Liver (tissue), 9 donors: ENCODE results near the gene CCDC60. TPM values are rescaled to one million over a fixed set of nuclear protein-coding genes. Genes with fewer than 3 reads are reported as not detected.

Experiments
- DNase-seq: peaks from one replicate; pipeline ENCODE4 v3.0.0-alpha.2; 2017; ENCODE audit warnings: low spot score
- H3K27ac ChIP-seq, 2 donors: one replicate each; pipeline ENCODE4 v1.7.0; 2013; ENCODE audit warnings: inconsistent platforms in 2 of 2, low read length in 2 of 2, control low read depth in 1 of 2, low read depth in 1 of 2, mild to moderate bottlenecking in 1 of 2
- H3K27me3 ChIP-seq, 4 donors: one replicate each; pipeline versions ENCODE4 v1.6.1 to v1.7.0; 2013; ENCODE audit warnings: low read length in 3 of 4, inconsistent platforms in 1 of 4, mild to moderate bottlenecking in 1 of 4, moderate library complexity in 1 of 4; ENCODE audit not compliant: control insufficient read depth in 4 of 4, insufficient read depth in 4 of 4
- H3K36me3 ChIP-seq, 4 donors: one replicate each; pipeline versions ENCODE4 v1.6.1 to v1.7.0; 2013; ENCODE audit warnings: low read length in 3 of 4, mild to moderate bottlenecking in 3 of 4, low read depth in 1 of 4, moderate library complexity in 1 of 4; ENCODE audit not compliant: control insufficient read depth in 4 of 4, insufficient read depth in 3 of 4
- H3K4me1 ChIP-seq, 4 donors: one replicate each; pipeline versions ENCODE4 v1.6.1 to v1.7.0; 2013; ENCODE audit warnings: low read length in 3 of 4, mild to moderate bottlenecking in 3 of 4, moderate library complexity in 1 of 4; ENCODE audit not compliant: control insufficient read depth in 4 of 4, insufficient read depth in 4 of 4
- H3K4me3 ChIP-seq, 3 donors: one replicate each; pipeline versions ENCODE4 v1.6.1 to v1.7.0; 2013; ENCODE audit warnings: low read length in 3 of 3, control low read depth in 1 of 3, low read depth in 1 of 3, mild to moderate bottlenecking in 1 of 3
- H3K9ac ChIP-seq, 2 donors: one replicate each; pipeline ENCODE4 v1.7.0; 2013; ENCODE audit warnings: low read length in 2 of 2, mild to moderate bottlenecking in 2 of 2, moderate library complexity in 2 of 2, control low read depth in 1 of 2, low read depth in 1 of 2
- H3K9me3 ChIP-seq, 4 donors: one replicate each; pipeline versions ENCODE4 v1.6.1 to v1.7.0; 2013; ENCODE audit warnings: low read length in 3 of 4; ENCODE audit not compliant: control insufficient read depth in 4 of 4
- ATF3 ChIP-seq: IDR thresholded peaks from 2 replicates; pipeline ENCODE4 v1.6.1; 2016; ENCODE audit warnings: antibody characterized with exemption
- CTCF ChIP-seq: fragments of 150-350 bp; IDR thresholded peaks from 2 replicates; pipeline ENCODE4 v1.5.1; 2017; ENCODE audit warnings: improper control_type of control experiment, low read depth, low read length; ENCODE audit not compliant: missing input control
- EGR1 ChIP-seq, 2 donors: IDR thresholded peaks; 2 replicates each; pipeline ENCODE4 v1.6.1; 2016 to 2018; ENCODE audit warnings: antibody characterized with exemption in 2 of 2, low read depth in 2 of 2
- FOXA1 ChIP-seq: IDR thresholded peaks from 2 replicates; pipeline ENCODE4 v1.6.1; 2016; ENCODE audit warnings: antibody characterized with exemption
- FOXA2 ChIP-seq: IDR thresholded peaks from 2 replicates; pipeline ENCODE4 v1.6.1; 2016; ENCODE audit warnings: antibody characterized with exemption
- GABPA ChIP-seq, 2 donors: IDR thresholded peaks in 1 of 2; conservative IDR thresholded peaks in 1 of 2; 2 replicates each; pipeline ENCODE4 v1.6.1; 2016; ENCODE audit warnings: antibody characterized with exemption in 2 of 2, mild to moderate bottlenecking in 1 of 2, moderate library complexity in 1 of 2
- HNF4A ChIP-seq, 2 donors: conservative IDR thresholded peaks; 2 replicates each; pipeline ENCODE4 v1.6.1; 2016; ENCODE audit warnings: antibody characterized with exemption in 2 of 2, mild to moderate bottlenecking in 2 of 2
- HNF4G ChIP-seq: IDR thresholded peaks from 2 replicates; pipeline ENCODE4 v1.6.1; 2016; ENCODE audit warnings: antibody characterized with exemption
- JUND ChIP-seq, 2 donors: IDR thresholded peaks; 2 replicates each; pipeline ENCODE4 v1.6.1; 2016; ENCODE audit warnings: antibody characterized with exemption in 2 of 2
- MAX ChIP-seq: IDR thresholded peaks from 2 replicates; pipeline ENCODE4 v1.6.1; 2016; ENCODE audit warnings: antibody characterized with exemption
- NR2F2 ChIP-seq: IDR thresholded peaks from 2 replicates; pipeline ENCODE4 v1.6.1; 2016; ENCODE audit warnings: antibody characterized with exemption
- RAD21 ChIP-seq, 2 donors: IDR thresholded peaks; 2 replicates each; pipeline ENCODE4 v1.6.1; 2016; ENCODE audit warnings: antibody characterized with exemption in 2 of 2, mild to moderate bottlenecking in 2 of 2
- REST ChIP-seq: IDR thresholded peaks from 2 replicates; pipeline ENCODE4 v1.6.1; 2016; ENCODE audit warnings: antibody characterized with exemption, mild to moderate bottlenecking
- RXRA ChIP-seq, 2 donors: IDR thresholded peaks; 2 replicates each; pipeline ENCODE4 v1.6.1; 2017 to 2018; ENCODE audit warnings: antibody characterized with exemption in 2 of 2, mild to moderate bottlenecking in 1 of 2
- SP1 ChIP-seq: IDR thresholded peaks from 2 replicates; pipeline ENCODE4 v1.6.1; 2018; ENCODE audit warnings: antibody characterized with exemption, mild to moderate bottlenecking
- TAF1 ChIP-seq: conservative IDR thresholded peaks from 2 replicates; pipeline ENCODE4 v1.6.1; 2016; ENCODE audit warnings: antibody characterized with exemption, mild to moderate bottlenecking
- YY1 ChIP-seq: IDR thresholded peaks from 2 replicates; pipeline ENCODE4 v1.6.1; 2016; ENCODE audit warnings: antibody characterized with exemption, mild to moderate bottlenecking
- ZBTB33 ChIP-seq: IDR thresholded peaks from 2 replicates; pipeline ENCODE4 v1.6.1; 2016; ENCODE audit warnings: antibody characterized with exemption
- WGBS: extraction: QIAGEN DNeasy Blood & Tissue Kit; methylation state at CpG from one replicate; pipeline ENCODE4 v1.1.7; 2013; 5-methylcytosine and 5-hydroxymethylcytosine counted together
- polyA plus RNA-seq, 2 donors: library from polyadenylated mRNA; stranded (reverse) in 1 of 2; unstranded in 1 of 2; fragments of 200-250 nt in 1 of 2; fragments of >200 nt in 1 of 2; fragmentation: Nextera tagmentation in 1 of 2; extraction: Ambion mirVana in 1 of 2; gene quantifications; one replicate each; pipeline versions ENCODE4 v1.2.1 to v1.2.3, GENCODE V29; 2013 to 2015
- total RNA-seq, 2 donors: library from RNA; depleted of rRNA; stranded (reverse); fragments of >200 nt; gene quantifications; one replicate each; pipeline ENCODE4 v1.2.3, GENCODE V29; 2014
- donor health status: healthy.
- donor health status: healthy.
- donor health status: healthy.
- donor health status: healthy.
- donor health status: healthy.

CCDC60 gene
- total and polyA plus RNA-seq, 4 donors, result not detected

- peaks cover 0 to 2% (median 0%) of the 10 kb centered on the region in 4 donors for H3K9me3 ChIP-seq
- no peak overlapping the region for H3K27ac ChIP-seq
- peaks cover 0 to 2% (median 0%) of the 10 kb centered on the region in 4 donors for H3K27me3 ChIP-seq
- no peak for DNase-seq
- TF ChIP-seq REST, result no peak
- no peak for TF ChIP-seq TAF1
- TF ChIP-seq NR2F2, result no peak
- TF ChIP-seq HNF4A (conservative IDR thresholded peaks at IDR 0.05), result no peak
- TF ChIP-seq HNF4G, result no peak
- no peak for TF ChIP-seq FOXA2
- TF ChIP-seq FOXA1, result no peak
- no peak for TF ChIP-seq MAX
- TF ChIP-seq SP1, result no peak
- no peak for TF ChIP-seq CTCF
- no peak for TF ChIP-seq EGR1 (IDR thresholded peaks at IDR 0.05; ENCODE audit: low read depth in 2 of 2)
- TF ChIP-seq RXRA (IDR thresholded peaks at IDR 0.05), result no peak
- no peak for TF ChIP-seq YY1
- TF ChIP-seq ZBTB33, result no peak
- no peak for TF ChIP-seq ATF3
- no peak for TF ChIP-seq GABPA (IDR thresholded peaks at IDR 0.05 in 1 of 2, conservative IDR thresholded peaks at IDR 0.05 in 1 of 2)
- TF ChIP-seq JUND (IDR thresholded peaks at IDR 0.05), result no peak
- no peak for TF ChIP-seq RAD21 (IDR thresholded peaks at IDR 0.05)
- 28% methylated on average over 4 of the region's 4 CpGs for WGBS
- no peaks in the 10 kb centered on the region for H3K36me3 ChIP-seq
- H3K4me1 ChIP-seq, result no peaks in the 10 kb centered on the region
- H3K9ac ChIP-seq, result no peak overlapping the region
- no peak overlapping the region for H3K4me3 ChIP-seq
Measured at GRCh38 chr12:119486599-119487154, 152.1 kb downstream of the CCDC60 start.
